Skeletal muscle cell (primary cell): ENCODE data around the gene CASP6.

Experiments used
- DNase-seq: peaks from one replicate; pipeline ENCODE4 v3.0.0-alpha.2; 2010; ENCODE audit warnings: low read depth
- H3K4me3 ChIP-seq: 2 replicates; pipeline ENCODE4 v1.5.1; 2011; ENCODE audit warnings: low read depth, mild to moderate bottlenecking, control low read depth, low read length, moderate library complexity

The CASP6 gene

GRCh38 chr4:109702950-109703663, at the start of gene CASP6:
TSS of gene CASP6 (minus strand) at chr4:109703445. CDS start at chr4:109703395, 50 bp downstream.
- H3K4me3 ChIP-seq, result peak within 1 kb of the TSS; percentile 79
- no peak for DNase-seq

DNA sequence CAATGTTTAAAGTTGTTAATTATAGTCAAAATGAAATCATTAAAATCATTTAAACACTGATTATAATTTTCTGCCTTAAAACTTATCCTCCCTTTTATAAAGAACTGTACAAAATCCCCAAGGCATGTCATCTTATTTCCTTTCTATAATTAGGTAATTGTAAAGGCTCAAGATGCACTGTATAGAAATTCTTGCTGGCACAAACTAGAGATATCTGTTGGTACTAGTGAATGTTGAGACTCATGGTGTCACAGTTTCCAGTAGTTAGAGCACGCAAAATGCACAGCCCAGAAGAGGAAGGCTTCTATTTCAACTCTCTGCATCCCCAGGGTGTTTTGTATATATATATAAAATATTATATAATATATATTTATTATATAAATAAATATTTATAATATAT, 49.3 kb upstream of the CASP6 start:
- no peak overlapping the region for H3K4me3 ChIP-seq
- no peak for DNase-seq

DNA sequence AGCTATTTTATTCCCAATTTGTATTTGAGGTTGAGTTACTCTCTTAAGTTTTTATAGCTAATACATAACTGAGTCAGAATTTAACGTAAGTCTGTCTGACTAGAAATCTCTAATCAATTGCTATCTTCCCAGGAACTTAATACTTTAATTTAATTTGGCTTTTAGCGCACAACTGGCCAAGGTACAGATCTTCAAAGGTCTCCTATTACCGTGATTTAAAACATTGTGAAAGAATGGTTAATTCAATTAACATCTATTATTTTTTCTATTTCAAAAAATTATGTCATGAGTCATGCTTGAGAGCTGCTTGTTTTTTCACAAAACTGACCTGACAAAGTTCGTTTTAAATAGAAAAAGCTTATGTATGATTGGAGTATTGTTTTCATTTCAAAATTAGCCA, 48.6 kb upstream of the CASP6 start:
- no peak overlapping the region for H3K4me3 ChIP-seq
- no peak for DNase-seq

DNA sequence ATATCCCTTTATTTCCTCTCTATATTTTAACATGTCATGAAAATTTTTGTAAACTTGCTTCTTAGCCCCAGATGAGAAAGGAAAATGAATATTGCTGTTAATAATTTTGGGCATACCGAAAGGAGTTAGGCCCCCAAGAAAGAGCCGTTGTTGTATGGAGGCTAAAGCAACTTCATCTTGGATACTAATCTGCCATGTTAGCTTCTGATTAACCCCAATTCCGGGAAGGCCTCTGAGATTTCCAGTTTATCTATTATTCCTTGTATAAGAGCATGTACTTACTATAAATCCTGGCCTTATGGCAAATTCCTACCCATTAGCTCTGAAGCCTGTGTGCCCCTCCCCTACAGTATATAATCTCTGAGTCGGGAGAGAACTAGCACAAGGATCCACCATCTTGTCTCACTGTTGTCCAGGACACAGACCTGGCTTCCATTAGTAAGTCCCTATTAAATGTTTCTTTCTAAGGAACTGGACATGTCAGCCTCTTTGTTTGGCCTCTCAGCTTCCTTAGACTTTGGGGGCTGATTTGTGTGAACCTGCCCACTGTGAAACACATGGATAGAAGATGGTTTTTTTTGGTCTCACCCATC, 47.5 kb upstream of the CASP6 start:
- DNase-seq, result no peak

GRCh38 chr4:109749388-109750082, 46.3 kb upstream of the CASP6 start:
- no peak overlapping the region for H3K4me3 ChIP-seq
- no peak for DNase-seq

More for the DNA sequence above, 47.5 kb upstream of the CASP6 start:
- H3K4me3 ChIP-seq, result no peak overlapping the region

- no peak for DNase-seq
- no peak overlapping the region for H3K4me3 ChIP-seq
These were observed 44.9 kb upstream of the CASP6 start for GRCh38 chr4:109748114-109748513.

DNA sequence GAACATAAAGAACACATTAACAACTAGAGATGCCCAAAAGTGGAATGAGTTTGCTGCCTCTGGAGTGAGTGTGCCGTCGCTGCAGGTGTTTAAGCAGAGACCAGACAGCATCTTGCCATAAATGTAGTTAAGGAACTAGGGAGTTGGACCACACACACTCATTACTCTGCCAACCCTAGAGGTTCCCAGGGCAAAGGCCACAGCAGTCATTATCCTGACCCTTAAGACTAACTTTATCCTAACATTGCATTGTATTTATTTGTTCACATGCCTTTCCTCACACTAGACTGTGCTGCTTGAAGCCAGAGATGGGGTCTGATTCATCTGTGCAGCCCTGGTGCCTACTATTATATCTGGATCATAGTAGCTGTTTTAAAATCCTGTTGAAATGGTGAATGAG, 43.5 kb upstream of the CASP6 start:
- H3K4me3 ChIP-seq, result no peak overlapping the region
- no peak for DNase-seq

GRCh38 chr4:109745830-109746229, 42.6 kb upstream of the CASP6 start:
- no peak overlapping the region for H3K4me3 ChIP-seq
- no peak for DNase-seq

GRCh38 chr4:109739547-109739946, 36.3 kb upstream of the CASP6 start:
- H3K4me3 ChIP-seq, result no peak overlapping the region
- no peak for DNase-seq

- DNase-seq, result no peak
- H3K4me3 ChIP-seq, result no peak overlapping the region
These were observed 35.0 kb upstream of the CASP6 start for GRCh38 chr4:109738104-109738872.

- DNase-seq, result no peak
- no peak overlapping the region for H3K4me3 ChIP-seq
These were observed 32.5 kb upstream of the CASP6 start for GRCh38 chr4:109735566-109736365.

GRCh38 chr4:109733728-109734127, 30.5 kb upstream of the CASP6 start:
- no peak overlapping the region for H3K4me3 ChIP-seq
- no peak for DNase-seq

DNA sequence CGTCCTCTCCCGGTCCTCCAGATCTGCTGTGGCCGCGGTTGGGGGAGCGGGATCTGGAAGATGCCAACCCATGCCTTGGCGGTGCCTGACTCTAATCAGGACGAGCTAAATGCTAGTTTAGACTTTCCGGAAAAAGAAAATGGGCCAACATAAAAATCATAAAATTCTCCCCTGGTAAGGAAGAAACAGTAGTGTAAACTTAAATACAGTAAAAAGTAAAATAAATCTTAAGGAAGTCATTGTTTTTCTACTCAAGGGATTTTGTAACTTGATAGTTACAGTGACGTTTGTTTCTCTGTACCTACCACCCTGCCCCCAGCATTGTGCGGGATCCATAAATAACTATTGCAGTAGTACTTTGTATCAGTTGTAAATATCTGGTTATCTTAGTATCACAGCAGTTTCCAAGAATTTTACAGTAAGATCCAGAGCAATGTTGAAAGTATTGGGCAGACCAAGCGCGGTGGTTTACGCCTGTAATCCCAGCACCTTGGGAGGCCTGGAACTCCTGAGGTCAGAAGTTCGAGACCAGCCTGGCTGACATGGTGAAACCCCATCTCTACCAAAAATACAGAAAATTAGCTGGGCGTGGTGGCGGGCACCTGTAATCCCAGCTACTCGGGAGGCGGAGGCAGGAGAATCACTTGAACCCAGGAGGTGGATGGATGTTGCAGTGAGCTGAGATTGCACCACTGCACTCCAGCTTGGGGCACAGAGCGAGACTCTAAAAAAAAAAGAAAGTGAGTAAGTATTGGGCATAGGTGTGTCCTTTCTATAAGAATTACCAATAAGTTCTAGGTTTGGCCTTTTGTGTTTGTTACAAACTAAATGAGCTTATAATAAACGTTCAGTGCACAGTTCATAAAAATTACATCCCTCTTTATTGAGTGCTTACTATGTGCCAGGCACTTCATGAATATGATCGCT, 27.6 kb upstream of the CASP6 start:
- H3K4me3 ChIP-seq, result peak overlapping the region; percentile 78
- no peak for DNase-seq

- peak within 1 kb of the TSS; percentile 78 for H3K4me3 ChIP-seq
- no peak for DNase-seq
These were observed 26.7 kb upstream of the CASP6 start, which contains the start of gene PLA2G12A for GRCh38 chr4:109729718-109730618. TSS of gene PLA2G12A (minus strand) at chr4:109730070. CDS start at chr4:109729809, 261 bp downstream.

DNA sequence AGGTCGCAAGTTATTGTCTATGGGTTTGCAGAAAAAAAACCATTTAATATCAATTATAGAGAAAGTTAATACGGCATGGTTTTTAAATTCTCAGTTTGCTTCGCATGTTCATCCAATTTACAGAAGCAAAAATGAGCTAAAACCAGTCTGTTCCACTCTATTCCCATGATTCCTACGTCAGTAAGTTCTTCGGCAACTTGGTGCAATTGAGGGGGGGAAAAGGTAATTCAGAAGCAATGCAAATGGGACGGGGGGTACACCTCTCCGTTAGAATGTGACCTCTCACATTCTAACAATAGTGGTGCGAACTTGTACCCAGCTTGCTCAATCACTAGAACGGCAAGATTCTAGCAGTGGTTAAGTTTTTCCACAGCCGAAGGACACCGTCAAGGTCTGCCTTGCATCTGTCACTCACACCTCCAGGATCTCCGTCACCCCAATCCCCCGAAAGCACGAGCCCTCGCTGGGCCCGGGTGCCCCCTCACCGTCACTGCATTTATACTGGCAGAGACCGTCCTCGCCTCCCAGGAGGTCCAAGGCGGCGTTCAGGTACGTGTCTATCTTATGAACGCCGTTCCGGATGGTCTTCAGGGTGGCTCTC, 26.0 kb upstream of the CASP6 start:
- no peak for DNase-seq
- H3K4me3 ChIP-seq, result peak overlapping the region; percentile 78

- H3K4me3 ChIP-seq, result peak overlapping the region; percentile 78
- no peak for DNase-seq
These were observed 25.1 kb upstream of the CASP6 start for GRCh38 chr4:109728385-109728784.

GRCh38 chr4:109723110-109723509, 19.9 kb upstream of the CASP6 start:
- H3K4me3 ChIP-seq, result no peak overlapping the region
- DNase-seq, result no peak
